ENCODE measurements around the gene PPIA.

- TF ChIP-seq CTCF (IDR thresholded peaks at IDR 0.05) (no peak), POLR2A (IDR thresholded peaks at IDR 0.05) (no peak), POLR2AphosphoS5 (IDR thresholded peaks at IDR 0.05) (no peak)
These were observed 45.4 kb upstream of the PPIA start for GRCh38 chr7:44750921-44751571.

All from transverse colon (tissue), 4 donors.